ENCODE data around the gene OMP. TPM values are rescaled to one million over a fixed set of nuclear protein-coding genes. Genes with fewer than 3 reads are reported as not detected.
A peak's percentile ranks its signal among the peaks of the same experiment; 100 is the strongest.

The OMP gene
- total and polyA plus RNA-seq, 2 donors (not counting 3 experiments of a cell fraction or from before 2014, with no cell fraction given), result 0.80 TPM; not detected in 1

GRCh38 chr11:77066229-77067042 lies 36.2 kb upstream of the OMP start, which contains the start of gene CAPN5:
CAPN5 (plus strand) TSS chr11:77066971; CDS start chr11:77084887, 17,916 bp downstream.
- BruUV-seq (replicated peaks), result TSS peak; percentile 22

More at GRCh38 chr11:77066229-77067042, 36.2 kb upstream of the OMP start, which contains the start of gene CAPN5:
- ChIA-PET CTCF (interaction anchor here (0.9 to 6.4 kb wide), 8 partner anchors 11 to 48 kb away, joined by 3 to 148 read pairs (median 9); no protein-coding TSS in a partner anchor), POLR2A (interaction anchor here (0.7 to 1.0 kb wide), 4 partner anchors 15 to 25 kb away, joined by 3 to 6 read pairs (median 4); no protein-coding TSS in a partner anchor)
- Histone ChIP-seq H3K36me3 (ENCODE audit: control insufficient read depth in 2 of 2, extremely low read depth in 1 of 2, insufficient read depth in 2 of 2, low read length in 2 of 2) (no peaks in the 10 kb centered on the region), H3K9me1 (replicated peaks; ENCODE audit: control insufficient read depth, extremely low read depth, insufficient read depth, low read length) (no peaks in the 10 kb centered on the region), H3K9ac (replicated peaks; ENCODE audit: extremely low read depth, insufficient read depth, low read length) (peak within 1 kb of the TSS; percentile 39), H3K4me2 (ENCODE audit: insufficient read depth, low read length) (peak within 1 kb of the TSS; percentile 84), H3K27me3 (ENCODE audit: control insufficient read depth in 2 of 2, insufficient read depth in 2 of 2, low read length in 2 of 2) (no peaks in the 10 kb centered on the region), H3K9me3 (replicated peaks; ENCODE audit: control insufficient read depth, insufficient read depth, low read length) (no peaks in the 10 kb centered on the region), H2AFZ (ENCODE audit: low read depth, low read length) (peak within 1 kb of the TSS; percentile 94), H3K4me1 (ENCODE audit: control insufficient read depth, extremely low read depth, insufficient read depth, low read length) (peaks cover 11% of the 10 kb centered on the region), H3K79me2 (ENCODE audit: control insufficient read depth, insufficient read depth, low read length) (no peaks in the 10 kb centered on the region), H3K4me3 (replicated peaks in 1 of 3; ENCODE audit: insufficient read depth in 1 of 3, low read depth in 1 of 3, low read length in 3 of 3) (peak within 1 kb of the TSS; percentile 48 to 75 (median 62)), H4K20me1 (replicated peaks; ENCODE audit: control insufficient read depth, extremely low read depth, insufficient read depth, low read length) (no peaks in the 10 kb centered on the region), H3K27ac (ENCODE audit: insufficient read depth, low read depth, low read length) (no peak within 1 kb of the TSS)
- FAIRE-seq (peak; percentile 86), DNase-seq (ENCODE audit: low read depth, low spot score) (peak; percentile 95)
- dilution Hi-C loops (cut with MboI; ENCODE audit: extremely low pct_ligation_motif_present, low sequenced_read_pairs), result no loop called here
- TF ChIP-seq POLR2A (IDR thresholded peaks at IDR 0.05; ENCODE audit: low read depth, low read length) (peak; percentile 98), POLR2AphosphoS5 (IDR thresholded peaks at IDR 0.05; ENCODE audit: insufficient read depth, low read depth, low read length) (peak; percentile 97), EZH2 (IDR thresholded peaks at IDR 0.05; ENCODE audit: borderline replicate concordance, low read depth, low read length, severe bottlenecking) (no peak), MYC (IDR thresholded peaks at IDR 0.05; ENCODE audit: low read depth, low read length) (no peak)
- TF ChIP-seq, protein P1, sequence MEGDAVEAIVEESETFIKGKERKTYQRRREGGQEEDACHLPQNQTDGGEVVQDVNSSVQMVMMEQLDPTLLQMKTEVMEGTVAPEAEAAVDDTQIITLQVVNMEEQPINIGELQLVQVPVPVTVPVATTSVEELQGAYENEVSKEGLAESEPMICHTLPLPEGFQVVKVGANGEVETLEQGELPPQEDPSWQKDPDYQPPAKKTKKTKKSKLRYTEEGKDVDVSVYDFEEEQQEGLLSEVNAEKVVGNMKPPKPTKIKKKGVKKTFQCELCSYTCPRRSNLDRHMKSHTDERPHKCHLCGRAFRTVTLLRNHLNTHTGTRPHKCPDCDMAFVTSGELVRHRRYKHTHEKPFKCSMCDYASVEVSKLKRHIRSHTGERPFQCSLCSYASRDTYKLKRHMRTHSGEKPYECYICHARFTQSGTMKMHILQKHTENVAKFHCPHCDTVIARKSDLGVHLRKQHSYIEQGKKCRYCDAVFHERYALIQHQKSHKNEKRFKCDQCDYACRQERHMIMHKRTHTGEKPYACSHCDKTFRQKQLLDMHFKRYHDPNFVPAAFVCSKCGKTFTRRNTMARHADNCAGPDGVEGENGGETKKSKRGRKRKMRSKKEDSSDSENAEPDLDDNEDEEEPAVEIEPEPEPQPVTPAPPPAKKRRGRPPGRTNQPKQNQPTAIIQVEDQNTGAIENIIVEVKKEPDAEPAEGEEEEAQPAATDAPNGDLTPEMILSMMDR (IDR thresholded peaks at IDR 0.05; ENCODE audit: extremely low read depth in 1 of 2, insufficient read depth in 1 of 2, low read depth in 1 of 2, low read length in 2 of 2), result peak; percentile 44 to 58
- intact Hi-C loops (cut with micrococcal nuclease), result loop anchor here (1.0 kb wide), 3 partner anchors 16 to 25 kb away; no protein-coding TSS in a partner anchor

Data from endothelial cell of umbilical vein (primary cell).